Measurements from ENCODE around the gene HKDC1.
"Not testable (repeated sequence)": the region's sequence is repeated elsewhere in the genome, so short reads cannot be mapped to it uniquely, and the experiment has no call there.

The HKDC1 gene
- long read RNA-seq, donor 1, partial matches to known transcripts = 8 of 9 reads
- long read RNA-seq, donor 1, other reads (novel, unspliced or antisense) = 0 of 9 reads
- long read RNA-seq, donor 2, partial matches to known transcripts = 9 of 11 reads
- long read RNA-seq, donor 2, other reads (novel, unspliced or antisense) = 0 of 11 reads
- long read RNA-seq, donor 3, partial matches to known transcripts = 6 of 7 reads
- long read RNA-seq, donor 3, other reads (novel, unspliced or antisense) = 0 of 7 reads
- long read RNA-seq, donor 4, partial matches to known transcripts = 0 of 1 reads
- long read RNA-seq, donor 4, other reads (novel, unspliced or antisense) = 0 of 1 reads
- long read RNA-seq, donor 5, partial matches to known transcripts = 11 of 12 reads
- long read RNA-seq, donor 5, other reads (novel, unspliced or antisense) = 0 of 12 reads
- long read RNA-seq, donor 6, partial matches to known transcripts = 12 of 12 reads
- long read RNA-seq, donor 6, other reads (novel, unspliced or antisense) = 0 of 12 reads
- long read RNA-seq, donor 7 = 0 reads
- long read RNA-seq, donor 8, partial matches to known transcripts = 13 of 15 reads
- long read RNA-seq, donor 8, other reads (novel, unspliced or antisense) = 0 of 15 reads

DNA sequence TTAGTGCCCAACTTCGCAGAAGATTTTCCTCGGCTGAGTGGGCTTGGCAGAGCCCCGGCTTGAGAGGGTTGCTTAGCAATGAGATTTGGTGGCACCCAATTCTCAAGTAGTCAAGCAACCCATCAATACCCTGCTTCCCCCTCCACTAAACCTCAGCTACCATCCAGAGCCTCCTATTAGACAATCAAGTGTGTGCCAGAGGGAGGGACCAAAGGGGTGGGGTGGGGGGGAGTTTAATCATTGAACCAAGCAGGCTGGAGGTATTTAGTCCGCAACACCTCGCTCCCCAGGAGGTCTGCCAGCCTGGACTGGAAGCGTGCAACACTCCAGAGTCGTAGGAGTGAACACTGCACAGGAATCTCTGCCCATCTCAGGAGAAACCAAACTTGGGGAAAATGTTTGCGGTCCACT, at the start of gene HKDC1:
TSS of gene HKDC1 (plus strand) at position 292 of the 411 bp plus-strand sequence. CDS start at position 396, 104 bp downstream.
- DNase-seq = peak; percentile 45

- no peak for DNase-seq
These were observed 47.7 kb upstream of the HKDC1 start for GRCh38 chr10:69172241-69172982.

DNA sequence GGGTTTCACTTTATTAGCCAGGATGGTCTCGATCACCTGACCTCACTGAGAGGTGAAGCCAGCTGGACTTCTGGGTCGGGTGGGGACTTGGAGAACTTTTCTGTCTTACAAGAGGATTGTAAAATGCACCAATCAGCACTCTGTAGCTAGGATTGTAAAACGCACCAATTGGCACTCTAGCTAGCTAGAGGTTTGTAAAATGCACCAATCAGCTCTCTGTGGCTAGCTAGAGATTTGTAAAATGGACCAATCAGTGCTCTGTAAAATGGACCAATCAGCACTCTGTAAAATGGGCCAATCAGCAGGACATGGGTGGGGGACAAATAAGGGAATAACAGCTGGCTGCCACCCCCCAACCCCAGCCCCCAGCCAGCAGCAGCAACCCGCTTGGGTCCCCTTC, 44.8 kb upstream of the HKDC1 start:
- DNase-seq = not testable (repeated sequence)

- DNase-seq = no peak
These were observed 43.3 kb upstream of the HKDC1 start for GRCh38 chr10:69176823-69177222.

- DNase-seq = no peak
These were observed 40.9 kb upstream of the HKDC1 start for GRCh38 chr10:69179089-69179742.

- peak; percentile 99 for DNase-seq
These were observed 40.2 kb upstream of the HKDC1 start, which contains the start of gene SUPV3L1 for GRCh38 chr10:69179743-69180524. TSS of gene SUPV3L1 (plus strand) at chr10:69180234. CDS start at chr10:69180292, 58 bp downstream.

DNA sequence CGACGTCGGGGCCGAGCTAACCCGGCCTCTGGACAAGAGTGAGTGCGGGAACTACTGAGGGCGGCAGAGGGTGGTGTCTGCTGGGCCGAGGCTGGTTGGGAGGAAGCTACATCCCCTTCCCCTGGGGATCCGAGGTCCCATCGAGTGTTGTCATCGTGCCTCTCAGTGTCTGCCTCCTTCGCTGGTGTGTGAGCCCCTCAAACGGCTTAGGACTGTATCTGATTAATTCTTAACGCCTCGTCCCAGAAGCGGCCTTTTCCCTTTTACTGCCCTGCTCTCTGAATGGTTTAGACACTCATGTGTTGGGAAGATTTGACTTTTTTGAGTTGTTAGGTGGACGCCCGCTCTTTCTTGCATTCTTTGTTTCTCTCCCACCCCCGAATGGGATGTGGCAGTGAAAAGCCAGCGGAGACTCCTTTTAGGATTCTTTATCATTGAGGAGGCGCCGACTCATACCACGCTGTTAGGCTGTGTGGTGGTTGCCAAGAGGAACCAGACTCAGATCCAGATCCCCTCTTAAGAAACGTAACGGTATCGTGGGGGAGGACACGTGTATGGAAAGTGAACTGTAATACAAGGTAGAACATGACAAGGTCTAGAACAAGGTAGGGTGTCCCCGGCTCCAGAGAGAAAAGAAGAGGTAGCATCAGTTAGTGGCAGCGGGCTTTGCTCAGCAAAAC, 39.5 kb upstream of the HKDC1 start:
- no peak for DNase-seq

DNA sequence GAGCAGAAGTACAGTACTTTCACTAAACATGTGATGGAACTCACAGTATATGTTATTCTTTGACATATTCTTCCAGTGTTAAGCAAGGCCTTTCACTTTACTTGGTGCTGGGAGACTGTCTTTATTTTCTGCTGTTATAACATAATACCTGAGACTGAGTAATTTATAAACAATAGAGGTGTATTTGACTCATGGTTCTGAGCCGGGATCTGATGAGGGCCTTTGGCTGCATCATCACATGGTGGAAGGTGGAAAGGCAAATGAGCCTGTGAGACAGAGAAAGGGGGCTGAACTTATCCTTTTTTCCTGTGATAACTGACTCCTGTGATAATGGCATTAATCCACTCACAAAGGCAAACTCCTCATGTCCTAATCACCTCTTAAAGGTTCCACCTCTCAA, 38.7 kb upstream of the HKDC1 start:
- no peak for DNase-seq

DNA sequence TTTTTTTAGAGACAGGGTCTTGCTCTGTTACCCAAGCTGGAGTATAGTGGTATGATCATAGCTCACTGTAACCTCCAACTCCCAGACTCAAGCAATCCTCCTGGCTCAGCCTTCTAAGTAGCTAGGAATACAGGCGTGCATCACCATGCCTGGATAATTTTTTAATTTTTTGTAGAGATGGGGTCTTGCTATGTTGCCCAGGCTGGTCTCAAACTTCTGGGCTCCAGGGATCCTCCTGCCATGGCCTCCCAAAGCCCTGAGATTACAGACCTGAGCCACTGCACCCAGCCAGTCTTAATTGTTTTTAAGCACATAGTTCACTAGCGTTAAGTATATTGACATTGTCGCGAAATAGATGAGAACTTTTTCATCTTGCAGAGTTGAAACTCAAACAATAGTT, 38.1 kb upstream of the HKDC1 start:
- no peak for DNase-seq

GRCh38 chr10:69186524-69186923, 33.6 kb upstream of the HKDC1 start:
- DNase-seq = no peak

DNA sequence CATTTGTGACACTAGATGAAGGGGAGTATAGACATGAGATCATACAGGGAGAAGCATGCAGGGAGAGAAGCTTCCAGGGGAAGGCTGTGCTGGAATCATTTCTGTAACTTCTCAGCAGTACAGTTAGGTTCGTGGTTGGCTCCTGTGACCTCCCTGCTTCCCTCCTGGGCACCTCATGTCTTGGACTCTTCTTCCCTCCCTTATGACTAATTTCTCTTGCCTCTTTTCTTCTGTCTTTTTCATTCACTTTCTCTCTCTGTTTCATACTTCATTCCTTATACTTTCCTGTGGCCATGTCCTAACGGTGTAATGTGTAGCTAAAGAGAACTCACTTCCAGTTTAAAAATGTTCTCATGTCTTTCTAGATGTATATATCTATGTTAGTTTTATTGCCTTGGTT, 19.1 kb upstream of the HKDC1 start:
- no peak for DNase-seq

GRCh38 chr10:69202332-69202731, 17.8 kb upstream of the HKDC1 start:
- no peak for DNase-seq

GRCh38 chr10:69208761-69209160, 11.4 kb upstream of the HKDC1 start:
- no peak for DNase-seq

GRCh38 chr10:69209787-69210484, 10.2 kb upstream of the HKDC1 start:
- DNase-seq = no peak

- no peak for DNase-seq
These were observed 9.0 kb upstream of the HKDC1 start for GRCh38 chr10:69211104-69211503.

- DNase-seq = no peak
These were observed 8.6 kb upstream of the HKDC1 start for GRCh38 chr10:69211524-69211923.

- no peak for DNase-seq
These were observed 6.4 kb upstream of the HKDC1 start for GRCh38 chr10:69213591-69214311.

GRCh38 chr10:69214666-69215131, 5.4 kb upstream of the HKDC1 start:
- no peak for DNase-seq

- DNase-seq = no peak
These were observed 4.5 kb upstream of the HKDC1 start for GRCh38 chr10:69215405-69216171.
